GM21515 (cell line): ENCODE data around the gene GCG.

Source experiments
- ATAC-seq: cut with Tn5 transposase; IDR thresholded peaks from one replicate; pipeline ENCODE4 v1.9.1; 2021; ENCODE audit not compliant: unreplicated experiment

Gene GCG

DNA sequence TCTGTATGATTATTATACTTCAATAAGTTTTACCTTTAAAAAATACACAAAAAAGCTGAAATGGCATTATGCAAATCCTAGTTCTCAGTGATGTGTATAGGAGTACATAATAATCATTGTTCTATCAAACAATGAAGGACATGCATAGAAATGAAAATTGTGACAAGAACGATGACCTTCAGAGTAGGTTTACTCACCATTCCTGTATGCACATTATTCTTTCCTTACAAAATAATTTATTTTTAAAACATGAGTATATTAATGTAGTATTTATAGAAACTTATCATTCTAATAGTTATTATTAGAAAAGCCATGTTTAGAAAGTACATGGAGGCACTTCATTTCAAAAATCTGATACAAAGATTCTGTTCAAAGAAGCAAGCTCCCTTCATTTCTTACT, 45.3 kb downstream of the GCG start:
- ATAC-seq, result no peak

DNA sequence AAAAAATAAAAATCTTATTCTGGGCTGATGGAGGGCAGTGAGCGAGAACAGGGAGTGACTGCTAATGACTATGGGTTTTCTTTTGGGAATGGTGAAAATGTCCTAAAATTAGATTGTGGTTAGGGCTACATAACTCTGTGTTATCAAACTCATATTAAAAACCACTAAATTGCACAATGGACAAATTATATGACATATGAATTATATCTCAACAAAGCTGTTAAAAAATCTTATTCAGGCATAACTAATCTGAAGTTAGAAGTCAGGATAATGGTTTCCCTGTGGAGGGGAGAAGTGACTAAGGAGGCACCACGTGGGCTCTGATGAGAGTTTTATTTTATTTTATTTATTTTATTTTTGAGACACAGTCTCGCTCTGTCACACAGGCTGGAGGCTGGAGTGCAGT, 45.9 kb downstream of the GCG start:
- no peak for ATAC-seq

DNA sequence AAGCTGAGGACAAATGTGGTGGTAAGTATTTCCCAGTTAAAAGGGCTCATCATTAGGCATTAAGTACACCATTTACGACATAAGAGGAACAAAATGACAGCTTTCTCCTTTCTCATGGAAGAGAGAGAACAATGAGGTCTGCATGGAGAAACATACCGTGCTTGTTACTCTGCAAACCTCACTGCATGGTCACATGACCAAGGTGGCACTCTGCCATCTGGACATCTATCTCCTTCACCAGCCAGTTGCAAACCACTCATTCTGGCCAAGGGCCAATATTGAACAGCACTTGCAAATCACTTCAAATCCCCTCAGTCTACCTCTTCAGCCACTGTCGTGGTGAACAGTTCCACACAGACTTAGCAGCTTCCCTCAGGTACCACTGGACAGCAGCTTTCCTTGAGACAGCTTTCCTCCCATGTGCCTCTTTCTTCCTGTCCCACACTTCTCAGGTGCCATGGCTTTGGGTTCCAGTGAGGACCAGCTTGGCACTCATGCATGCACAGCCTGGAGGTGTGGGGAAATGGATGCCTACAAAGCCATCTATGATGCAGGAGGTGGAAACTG, 48.5 kb downstream of the GCG start:
- no peak for ATAC-seq

DNA sequence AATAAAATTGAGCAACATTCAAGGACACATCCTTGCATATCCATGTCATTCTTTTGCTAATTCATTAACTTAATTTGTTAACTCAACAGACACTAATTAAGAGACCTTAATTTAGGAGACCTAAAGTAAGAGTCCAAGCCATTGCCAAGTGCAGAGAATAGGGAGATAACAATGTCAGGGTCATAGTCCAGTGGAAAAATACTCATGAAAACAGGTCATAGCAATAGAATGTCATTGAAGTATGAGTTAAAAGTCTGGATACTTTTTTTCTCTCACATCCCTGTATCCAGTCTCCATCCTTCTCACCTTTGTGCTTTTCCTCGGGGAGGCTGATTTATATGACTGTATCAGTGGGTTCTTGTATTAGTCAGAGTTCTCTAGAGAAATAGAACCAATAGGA, 51.5 kb downstream of the GCG start:
- no peak for ATAC-seq

DNA sequence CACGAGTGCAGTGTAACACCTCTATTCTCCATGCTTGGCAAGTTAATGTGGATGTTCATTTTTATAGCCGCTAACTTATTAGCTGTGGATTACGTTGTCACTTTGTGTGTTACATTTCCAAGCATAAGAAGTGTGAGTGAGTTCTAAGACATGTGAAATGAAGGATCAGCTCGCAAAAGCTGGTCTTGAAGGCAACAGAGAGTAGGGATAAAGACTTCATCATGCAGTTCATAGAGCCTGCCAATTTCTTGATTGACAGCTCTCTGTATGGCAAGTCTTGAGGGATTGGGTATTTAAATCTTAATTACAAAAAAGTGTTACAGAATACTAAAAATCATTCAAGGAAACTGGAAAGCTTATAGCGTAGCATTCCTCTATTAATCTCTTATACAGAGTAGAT, 52.2 kb downstream of the GCG start:
- no peak for ATAC-seq
